ENCODE data around the gene HEYL. TPM values are rescaled to one million over a fixed set of nuclear protein-coding genes. Genes with fewer than 3 reads are reported as not detected.
A peak's percentile ranks its signal among the peaks of the same experiment; 100 is the strongest.

The HEYL gene
- total RNA-seq, 3 donors from 2014 or later (not counting 1 experiment from before 2014, with no cell fraction given), result not detected

GRCh38 chr1:39585933-39586332 is 53.5 kb downstream of the HEYL start:
- 95% methylated on average over 6 of the region's 7 CpGs for WGBS (ENCODE audit: insufficient coverage)
- DNase-seq (no peak), ATAC-seq (no peak)
- Histone ChIP-seq H3K27me3 (ENCODE audit: control insufficient read depth, insufficient read depth, low read length) (no peaks in the 10 kb centered on the region), H3K9me3 (ENCODE audit: control insufficient read depth, insufficient read depth, low read length) (no peaks in the 10 kb centered on the region), H3K36me3 (ENCODE audit: control insufficient read depth, insufficient read depth, low read length) (no peaks in the 10 kb centered on the region), H3K4me1 (ENCODE audit: control insufficient read depth, insufficient read depth, low read length) (no peaks in the 10 kb centered on the region), H3K27ac (ENCODE audit: low read length) (no peak overlapping the region), H3K4me3 (ENCODE audit: low read length) (no peak overlapping the region)
- no peak overlapping the region for H3K27ac Mint-ChIP-seq
- no peaks in the 10 kb centered on the region for H3K4me1 Mint-ChIP-seq
- intact Hi-C loops (cut with micrococcal nuclease), result no loop called here
- H3K4me3 Mint-ChIP-seq, result no peak overlapping the region
- H3K27me3 Mint-ChIP-seq (ENCODE audit: low read depth in 2 of 2), result peaks cover 5 to 6% of the 10 kb centered on the region in 2 donors
- H3K36me3 Mint-ChIP-seq, result no peaks in the 10 kb centered on the region
- TF ChIP-seq CTCF (IDR thresholded peaks at IDR 0.05), result no peak
- H3K9me3 Mint-ChIP-seq, result no peaks in the 10 kb centered on the region

GRCh38 chr1:39576016-39576657 is 63.3 kb downstream of the HEYL start:
- ATAC-seq, result peak; percentile 29 to 43 (median 39)
- Mint-ChIP-seq H3K9me3 (no peaks in the 10 kb centered on the region), H3K4me3 (peak overlapping the region; percentile 92), H3K4me1 (peaks cover 26 to 27% of the 10 kb centered on the region in 2 donors), H3K27me3 (ENCODE audit: low read depth in 2 of 2) (no peaks in the 10 kb centered on the region), H3K27ac (peak overlapping the region; percentile 88 to 92), H3K36me3 (no peaks in the 10 kb centered on the region)
- peaks cover 15% of the 10 kb centered on the region for H3K36me3 ChIP-seq (ENCODE audit: control insufficient read depth, insufficient read depth, low read length)
- no peaks in the 10 kb centered on the region for H3K27me3 ChIP-seq (ENCODE audit: control insufficient read depth, insufficient read depth, low read length)
- no peaks in the 10 kb centered on the region for H3K9me3 ChIP-seq (ENCODE audit: control insufficient read depth, insufficient read depth, low read length)
- intact Hi-C loops (cut with micrococcal nuclease), result no loop called here
- H3K4me1 ChIP-seq (ENCODE audit: control insufficient read depth, insufficient read depth, low read length), result peaks cover 24% of the 10 kb centered on the region
- peak overlapping the region; percentile 82 for H3K27ac ChIP-seq (ENCODE audit: low read length)
- peak overlapping the region; percentile 84 for H3K4me3 ChIP-seq (ENCODE audit: low read length)
- under 1% methylated on average over 87 of the region's 87 CpGs for WGBS (ENCODE audit: insufficient coverage)
- no peak for TF ChIP-seq CTCF (IDR thresholded peaks at IDR 0.05)
- DNase-seq, result peak; percentile 39 to 65

- Mint-ChIP-seq H3K4me1 (peaks cover 26 to 27% of the 10 kb centered on the region in 2 donors), H3K27me3 (ENCODE audit: low read depth in 2 of 2) (no peaks in the 10 kb centered on the region), H3K36me3 (peaks cover 4% of the 10 kb centered on the region), H3K9me3 (no peaks in the 10 kb centered on the region), H3K4me3 (peak overlapping the region; percentile 92), H3K27ac (peak overlapping the region; percentile 88 to 92)
- DNase-seq (peak; percentile 39 to 71), ATAC-seq (peak; percentile 55 to 73 (median 60))
- Histone ChIP-seq H3K27ac (ENCODE audit: low read length) (peak overlapping the region; percentile 75), H3K27me3 (ENCODE audit: control insufficient read depth, insufficient read depth, low read length) (no peaks in the 10 kb centered on the region), H3K9me3 (ENCODE audit: control insufficient read depth, insufficient read depth, low read length) (no peaks in the 10 kb centered on the region), H3K4me3 (ENCODE audit: low read length) (peak overlapping the region; percentile 84), H3K4me1 (ENCODE audit: control insufficient read depth, insufficient read depth, low read length) (peaks cover 24% of the 10 kb centered on the region), H3K36me3 (ENCODE audit: control insufficient read depth, insufficient read depth, low read length) (peaks cover 22% of the 10 kb centered on the region)
- TF ChIP-seq CTCF (IDR thresholded peaks at IDR 0.05), result no peak
- intact Hi-C loops (cut with micrococcal nuclease), result no loop called here
- WGBS (ENCODE audit: insufficient coverage), result 2% methylated on average over 48 of the region's 48 CpGs
Measured at GRCh38 chr1:39575191-39576015, 64.0 kb downstream of the HEYL start.
